Measurements from ENCODE around the gene PRR23A. TPM values are rescaled to one million over a fixed set of nuclear protein-coding genes. Genes with fewer than 3 reads are reported as not detected.
A peak's percentile ranks its signal among the peaks of the same experiment; 100 is the strongest.

Gene PRR23A
- total and polyA plus RNA-seq, 2 of the 4 experiments (the other 2 are of a cell fraction): not detected

DNA sequence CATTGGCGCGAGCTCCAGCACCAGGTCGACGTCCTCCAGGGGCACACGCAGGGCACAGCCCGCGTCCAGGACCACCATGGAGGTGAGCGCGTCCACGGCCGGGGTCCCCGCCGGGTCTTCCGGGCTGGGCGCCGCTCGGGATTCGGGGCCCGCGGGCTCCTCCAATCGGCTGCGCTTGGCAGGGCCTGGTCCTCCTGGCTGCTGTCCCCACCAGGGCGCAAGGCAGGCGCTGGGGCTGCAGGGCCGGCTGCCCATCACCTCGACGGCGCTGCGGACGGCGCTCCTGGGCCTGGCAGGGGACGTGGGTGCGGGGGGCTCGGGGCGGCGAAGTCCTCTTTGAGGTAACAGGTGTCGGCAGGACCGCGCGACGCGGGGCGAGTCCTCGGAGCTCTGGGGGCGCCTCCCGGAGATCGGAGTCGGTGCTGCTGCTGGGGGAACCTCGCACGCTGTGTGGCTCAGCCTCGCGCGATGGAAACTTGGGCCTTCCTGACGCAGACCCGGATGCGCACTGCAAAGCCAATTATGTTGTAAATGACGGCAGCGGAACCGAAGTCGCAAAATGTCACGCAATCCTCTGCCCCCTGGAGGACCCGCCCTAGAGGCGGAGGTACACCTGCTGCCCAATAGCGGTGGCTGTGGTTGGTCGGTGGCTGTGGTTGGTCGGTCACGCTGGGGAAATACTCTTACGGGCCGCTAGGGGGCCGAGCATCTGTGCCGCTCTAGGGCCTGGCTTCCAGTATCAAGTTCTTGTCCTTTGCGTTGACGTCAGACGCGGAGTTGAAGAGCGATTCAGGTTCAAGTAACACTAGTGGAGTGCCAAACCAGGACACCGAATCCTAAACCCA is 38.5 kb upstream of the PRR23A start, which contains the start of gene PRR23C (continued):
- no peak for TF ChIP-seq CHD1 (IDR thresholded peaks at IDR 0.05; ENCODE audit: low read depth, low read length)

DNA sequence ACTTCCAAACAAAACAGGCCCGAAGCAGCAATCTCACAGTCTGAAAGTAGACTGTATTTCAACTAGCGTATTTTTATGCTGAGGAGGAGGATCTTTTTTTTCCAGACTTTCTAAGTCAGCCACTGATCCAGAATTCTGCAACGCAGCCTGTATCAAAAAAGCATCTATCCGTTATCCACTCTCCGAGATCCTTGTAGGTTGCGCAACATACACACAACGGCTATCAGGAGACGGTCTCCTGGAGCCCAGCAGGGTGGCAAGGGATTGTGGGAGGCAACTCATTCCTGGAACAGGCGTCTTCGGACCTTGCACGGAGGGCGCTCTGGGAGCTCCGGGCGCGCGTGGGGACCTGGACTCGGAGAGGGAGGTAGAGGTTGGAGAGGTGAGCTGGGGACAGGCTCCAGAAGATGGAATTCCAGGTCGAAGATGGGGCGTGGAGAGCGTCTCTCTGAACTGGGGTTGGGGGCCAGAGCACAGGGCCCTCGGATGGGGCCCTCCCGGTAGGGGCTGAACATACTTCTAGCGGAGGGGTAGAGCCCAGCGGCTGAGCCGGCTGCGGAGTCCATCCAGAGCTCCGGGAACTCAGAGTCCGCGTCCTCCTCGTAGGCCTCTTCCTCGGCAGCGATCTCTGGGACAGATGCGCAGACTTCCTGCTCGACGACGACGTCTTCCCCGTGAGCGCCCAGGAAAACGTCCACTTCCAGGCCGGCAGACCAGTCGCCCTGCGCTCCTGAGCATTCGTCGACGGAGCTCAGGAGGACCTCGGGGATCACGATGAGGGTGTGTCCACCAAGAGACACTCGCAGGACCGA is 37.7 kb upstream of the PRR23A start:
- TF ChIP-seq MAZ (IDR thresholded peaks at IDR 0.05; ENCODE audit: borderline replicate concordance, low read depth, low read length) (no peak), POLR2A (IDR thresholded peaks at IDR 0.05; ENCODE audit: low read depth, low read length) (no peak), CEBPB (IDR thresholded peaks at IDR 0.05; ENCODE audit: low read depth, low read length) (peak; percentile 88)
- Histone ChIP-seq H4K20me1 (ENCODE audit: insufficient read depth, low read length) (no peaks in the 10 kb centered on the region), H3K14ac (replicated peaks; ENCODE audit: low read depth, low read length) (no peak overlapping the region), H2BK5ac (ENCODE audit: low read depth, low read length, poor library complexity, severe bottlenecking) (no peak overlapping the region), H2AFZ (replicated peaks; ENCODE audit: low read length, poor library complexity) (no peak overlapping the region), H4K8ac (ENCODE audit: low read depth in 2 of 2, low read length in 2 of 2) (no peak overlapping the region), H3K9ac (ENCODE audit: low read depth, low read length) (no peak overlapping the region), H3K56ac (ENCODE audit: extremely low read depth, insufficient read depth, low read length) (no peak overlapping the region), H2AK5ac (ENCODE audit: low read depth, low read length) (no peak overlapping the region), H3K9me1 (ENCODE audit: insufficient read depth, low read length) (no peaks in the 10 kb centered on the region), H2BK20ac (ENCODE audit: low read depth, low read length) (no peak overlapping the region), H4K91ac (ENCODE audit: insufficient read depth, low read depth, low read length) (no peak overlapping the region), H2BK120ac (ENCODE audit: low read depth, low read length) (no peak overlapping the region), H3K9me3 (ENCODE audit: control insufficient read depth, insufficient read depth, low read length) (peaks cover 10% of the 10 kb centered on the region; the same call in 1 of the 2 replicates), H3K36me3 (ENCODE audit: control insufficient read depth, insufficient read depth, low read length) (no peaks in the 10 kb centered on the region), H3K27me3 (ENCODE audit: control insufficient read depth, insufficient read depth, low read length) (no peaks in the 10 kb centered on the region), H3K79me1 (ENCODE audit: low read depth in 1 of 2, low read length in 2 of 2) (no peaks in the 10 kb centered on the region), H3K4me2 (ENCODE audit: low read depth, low read length) (no peak overlapping the region), H3K18ac (ENCODE audit: low read depth, low read length) (no peak overlapping the region), H3K4me1 (ENCODE audit: control insufficient read depth, insufficient read depth, low read length) (no peaks in the 10 kb centered on the region), H4K5ac (ENCODE audit: low read depth, low read length) (no peak overlapping the region), H3K4ac (ENCODE audit: low read depth, low read length) (no peak overlapping the region), H3K27ac (ENCODE audit: insufficient read depth, low read length) (no peak overlapping the region), H2BK15ac (ENCODE audit: low read depth, low read length) (no peak overlapping the region), H3K4me3 (ENCODE audit: insufficient read depth, low read depth, low read length) (no peak overlapping the region), H3K23ac (ENCODE audit: low read depth, low read length) (no peak overlapping the region), H2AK9ac (replicated peaks; ENCODE audit: low read depth, low read length, poor library complexity) (no peak overlapping the region)
- dilution Hi-C loops (cut with HindIII; ENCODE audit: low sequenced_read_pairs, unreplicated experiment) (no loop called here), intact Hi-C loops (cut with micrococcal nuclease) (no loop called here), in situ Hi-C loops (cut with MboI; ENCODE audit: low sequenced_read_pairs) (no loop called here)
- POLR2A ChIA-PET (ENCODE audit: unreplicated experiment): no interaction called here
- no peak for ATAC-seq (ENCODE audit: low read depth)
- DNase-seq: no peak
- CTCF ChIA-PET: no interaction called here
- WGBS, 2 experiments (ENCODE audit: extremely low coverage in 2 of 2, insufficient read length in 1 of 2): 67% methylated on average over 33 of the region's 50 CpGs; no CpG with 5 or more reads in 1 of the 2 experiments
- no TSS peak for BruUV-seq (replicated peaks)
